ENCODE results near the gene PRKN. TPM values are rescaled to one million over a fixed set of nuclear protein-coding genes. Genes with fewer than 3 reads are reported as not detected.

Gene PRKN
- total RNA-seq, 2 donors from 2014 or later = 6.7 to 8.2 TPM

DNA sequence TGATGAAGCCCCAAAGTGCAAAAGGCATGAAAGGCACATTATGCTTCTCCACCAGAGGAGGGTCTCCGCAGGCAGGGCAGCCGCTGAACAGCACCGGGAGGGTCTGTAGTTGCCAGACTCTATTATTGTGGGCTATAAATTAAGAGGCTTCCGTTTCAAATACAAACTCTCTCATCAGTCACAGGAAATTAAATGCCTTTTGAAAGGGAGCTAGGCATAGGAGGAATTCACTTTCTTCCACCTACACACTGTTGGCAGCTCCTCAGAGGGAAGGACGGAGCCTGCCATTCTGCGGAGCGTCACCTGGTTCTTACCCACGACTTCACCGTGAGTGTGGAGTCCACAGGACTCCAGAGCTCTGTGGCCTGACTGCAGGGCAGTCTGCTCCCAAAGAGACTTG lies 1312.9 kb downstream of the PRKN start:
- intact Hi-C loops (cut with DNase I) = no loop called here
- no peak overlapping the region for H3K4me3 ChIP-seq
- no peaks in the 10 kb centered on the region for H3K9me3 ChIP-seq
- DNase-seq (peak; percentile 53 to 83 (median 70)), ATAC-seq (peak; percentile 25)
- TF ChIP-seq POLR2A (IDR thresholded peaks at IDR 0.05) = no peak
- TF ChIP-seq, protein P1, sequence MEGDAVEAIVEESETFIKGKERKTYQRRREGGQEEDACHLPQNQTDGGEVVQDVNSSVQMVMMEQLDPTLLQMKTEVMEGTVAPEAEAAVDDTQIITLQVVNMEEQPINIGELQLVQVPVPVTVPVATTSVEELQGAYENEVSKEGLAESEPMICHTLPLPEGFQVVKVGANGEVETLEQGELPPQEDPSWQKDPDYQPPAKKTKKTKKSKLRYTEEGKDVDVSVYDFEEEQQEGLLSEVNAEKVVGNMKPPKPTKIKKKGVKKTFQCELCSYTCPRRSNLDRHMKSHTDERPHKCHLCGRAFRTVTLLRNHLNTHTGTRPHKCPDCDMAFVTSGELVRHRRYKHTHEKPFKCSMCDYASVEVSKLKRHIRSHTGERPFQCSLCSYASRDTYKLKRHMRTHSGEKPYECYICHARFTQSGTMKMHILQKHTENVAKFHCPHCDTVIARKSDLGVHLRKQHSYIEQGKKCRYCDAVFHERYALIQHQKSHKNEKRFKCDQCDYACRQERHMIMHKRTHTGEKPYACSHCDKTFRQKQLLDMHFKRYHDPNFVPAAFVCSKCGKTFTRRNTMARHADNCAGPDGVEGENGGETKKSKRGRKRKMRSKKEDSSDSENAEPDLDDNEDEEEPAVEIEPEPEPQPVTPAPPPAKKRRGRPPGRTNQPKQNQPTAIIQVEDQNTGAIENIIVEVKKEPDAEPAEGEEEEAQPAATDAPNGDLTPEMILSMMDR (IDR thresholded peaks at IDR 0.05) = no peak
- no peaks in the 10 kb centered on the region for H3K27me3 ChIP-seq
- H3K27ac ChIP-seq = peak overlapping the region; percentile 33 to 84 (median 38)
- peaks cover 54% of the 10 kb centered on the region for H3K4me1 ChIP-seq
- no peaks in the 10 kb centered on the region for H3K36me3 ChIP-seq (replicated peaks in 1 of 2; ENCODE audit: insufficient read depth in 1 of 2, low read depth in 2 of 2)
- WGBS, 2 donors = 43 to 54% methylated on average over 9 of the region's 9 CpGs

GRCh38 chr6:161414180-161414579 lies 1313.4 kb downstream of the PRKN start:
- TF ChIP-seq, protein P1 (IDR thresholded peaks at IDR 0.05) = no peak
- no peak for TF ChIP-seq POLR2A (IDR thresholded peaks at IDR 0.05)
- DNase-seq = peak in 3 of 4 donors; percentile 32 to 70 (median 47)
- Histone ChIP-seq H3K4me3 (no peak overlapping the region), H3K36me3 (replicated peaks in 1 of 2; ENCODE audit: insufficient read depth in 1 of 2, low read depth in 2 of 2) (no peaks in the 10 kb centered on the region), H3K27me3 (no peaks in the 10 kb centered on the region), H3K9me3 (no peaks in the 10 kb centered on the region), H3K27ac (peak overlapping the region in 1 of 4 donors; percentile 84), H3K4me1 (peaks cover 51% of the 10 kb centered on the region)
- ATAC-seq = no peak
- WGBS, 2 donors = 27 to 30% methylated on average over 11 of the region's 11 CpGs
- intact Hi-C loops (cut with DNase I) = no loop called here

DNA sequence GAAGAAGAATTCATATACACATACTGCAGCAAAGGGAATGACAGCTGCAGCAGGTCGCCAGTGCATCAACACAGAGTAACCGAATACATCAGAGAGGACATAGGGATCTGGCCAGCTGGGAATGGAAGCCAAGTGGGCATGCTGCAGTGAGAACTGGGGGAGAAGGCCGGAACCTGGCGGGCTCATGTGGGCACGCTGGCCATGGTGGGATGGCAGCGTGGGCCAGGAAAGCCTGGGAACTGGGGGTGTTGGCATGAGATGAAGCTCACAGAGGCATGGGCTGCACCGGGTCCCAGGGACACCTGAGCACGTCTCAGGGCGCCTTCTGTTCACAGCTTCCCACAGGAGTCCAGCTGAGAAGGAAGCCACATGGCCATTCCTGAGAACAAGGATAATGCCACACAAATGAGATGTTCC lies 1314.2 kb downstream of the PRKN start:
- Histone ChIP-seq H3K9me3 (no peaks in the 10 kb centered on the region), H3K27me3 (no peaks in the 10 kb centered on the region), H3K4me1 (peaks cover 43% of the 10 kb centered on the region), H3K4me3 (no peak overlapping the region), H3K27ac (no peak overlapping the region), H3K36me3 (replicated peaks in 1 of 2; ENCODE audit: insufficient read depth in 1 of 2, low read depth in 2 of 2) (no peaks in the 10 kb centered on the region)
- WGBS, 2 donors = 82 to 91% methylated on average over 8 to 9 of the region's 9 CpGs
- no peak for DNase-seq
- intact Hi-C loops (cut with DNase I) = no loop called here
- no peak for ATAC-seq
- no peak for TF ChIP-seq POLR2A (IDR thresholded peaks at IDR 0.05)
- TF ChIP-seq, protein P1 (IDR thresholded peaks at IDR 0.05) = no peak

- H3K4me1 ChIP-seq = peaks cover 38% of the 10 kb centered on the region
- 85 to 92% methylated on average over 5 of the region's 5 CpGs for WGBS, 2 donors
- intact Hi-C loops (cut with DNase I) = no loop called here
- H3K27me3 ChIP-seq = no peaks in the 10 kb centered on the region
- H3K9me3 ChIP-seq = no peaks in the 10 kb centered on the region
- ATAC-seq = no peak
- H3K4me3 ChIP-seq = no peak overlapping the region
- no peaks in the 10 kb centered on the region for H3K36me3 ChIP-seq (replicated peaks in 1 of 2; ENCODE audit: insufficient read depth in 1 of 2, low read depth in 2 of 2)
- H3K27ac ChIP-seq = no peak overlapping the region
- TF ChIP-seq, protein P1 (IDR thresholded peaks at IDR 0.05) = no peak
- TF ChIP-seq POLR2A (IDR thresholded peaks at IDR 0.05) = no peak
- DNase-seq = no peak
These were observed 1314.8 kb downstream of the PRKN start for GRCh38 chr6:161412795-161413194.

DNA sequence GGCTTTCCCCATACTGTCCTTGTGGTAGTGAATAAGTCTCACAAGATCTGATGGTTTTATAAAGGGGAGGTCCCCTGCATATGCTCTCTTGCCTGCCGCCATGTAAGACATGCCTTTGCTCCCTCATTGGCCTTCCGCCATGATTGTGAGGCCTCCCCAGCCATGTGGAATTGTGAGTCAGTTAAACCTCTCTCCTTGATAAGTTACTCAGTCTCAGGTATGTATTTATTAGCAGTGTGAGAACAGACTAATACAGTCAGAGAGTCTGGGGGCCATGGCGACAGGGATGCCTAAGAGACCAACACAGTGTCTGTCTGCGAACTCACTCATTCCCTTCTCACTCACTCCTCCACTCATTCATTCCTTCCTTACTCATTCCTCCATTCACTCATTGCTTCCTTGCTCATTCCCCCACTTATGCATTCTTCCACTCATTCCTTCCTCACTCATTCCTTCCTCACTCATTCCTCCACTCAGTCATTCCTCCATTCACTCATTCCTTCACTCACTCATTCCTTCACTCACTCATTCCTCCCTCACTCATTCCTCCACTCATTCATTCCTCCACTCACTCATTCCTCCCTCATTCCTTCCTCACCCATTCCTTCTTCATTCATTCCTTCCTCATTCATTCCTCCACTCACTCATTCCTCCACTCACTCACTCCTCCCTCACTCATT lies 1316.2 kb downstream of the PRKN start:
- H3K27ac ChIP-seq = no peak overlapping the region
- TF ChIP-seq, protein P1 (IDR thresholded peaks at IDR 0.05) = no peak
- TF ChIP-seq POLR2A (IDR thresholded peaks at IDR 0.05) = no peak
- H3K4me3 ChIP-seq = no peak overlapping the region
- no peaks in the 10 kb centered on the region for H3K36me3 ChIP-seq (replicated peaks in 1 of 2; ENCODE audit: insufficient read depth in 1 of 2, low read depth in 2 of 2)
- H3K9me3 ChIP-seq = no peaks in the 10 kb centered on the region
- H3K4me1 ChIP-seq = peaks cover 24% of the 10 kb centered on the region
- DNase-seq = no peak
- 94 to 98% methylated on average over 4 of the region's 4 CpGs for WGBS, 2 donors
- intact Hi-C loops (cut with DNase I) = no loop called here
- no peak for ATAC-seq
- no peaks in the 10 kb centered on the region for H3K27me3 ChIP-seq
